Measurements from ENCODE around the gene CHRNA1.

The CHRNA1 gene

DNA sequence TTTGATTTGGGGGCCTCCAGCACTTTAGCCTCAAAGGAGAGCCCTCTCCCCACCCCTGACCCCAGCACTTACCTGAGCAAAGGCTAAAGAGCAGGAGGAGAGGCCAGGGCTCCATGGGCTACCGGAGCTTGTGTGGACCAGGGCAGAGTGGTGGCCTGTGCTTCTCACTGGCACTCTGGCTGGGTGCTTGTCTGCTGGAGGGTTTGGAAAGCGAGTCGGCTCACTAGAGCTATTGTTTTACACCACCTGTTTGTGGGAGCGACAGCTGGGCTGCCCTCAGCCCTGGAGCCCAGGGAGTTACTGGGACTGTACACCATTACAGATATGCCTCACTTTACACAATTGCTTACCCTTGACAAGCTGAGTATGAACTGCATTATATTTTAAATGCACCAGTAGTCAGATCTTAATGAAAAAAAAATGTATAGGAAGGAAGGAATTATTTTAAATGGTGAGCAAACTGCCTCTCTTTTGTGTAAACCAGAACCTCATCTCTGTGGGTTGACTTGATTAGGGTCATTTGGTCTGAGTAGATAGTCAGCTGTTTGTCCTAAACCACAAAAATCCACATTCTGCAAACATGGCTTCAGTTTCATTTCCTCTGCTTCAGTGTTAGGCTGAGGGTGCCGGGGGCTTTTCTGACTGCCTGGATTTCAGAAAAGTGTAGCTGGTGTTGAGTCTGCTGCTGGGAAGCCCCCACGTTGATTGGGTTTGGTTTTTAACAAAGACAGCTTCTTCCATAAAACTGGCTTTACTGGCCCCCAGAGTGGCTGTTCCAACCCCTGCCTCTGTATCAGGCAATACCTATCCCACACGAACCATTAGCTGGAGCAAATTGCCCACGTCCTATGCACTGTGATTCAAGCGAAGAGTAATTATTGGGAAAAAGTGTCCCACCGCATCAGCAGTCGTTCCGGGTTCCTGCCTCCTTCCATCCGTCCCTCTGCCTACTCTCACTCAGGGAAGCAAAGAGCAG, at the start of gene CHRNA1:
Gene CHRNA1 (minus strand): TSS at position 193 of the 976 bp plus-strand sequence. CDS start 78 bp downstream, at position 115.
- no peak for DNase-seq

- no peak for DNase-seq
Measured at GRCh38 chr2:174812037-174812436, 47.8 kb upstream of the CHRNA1 start.

DNA sequence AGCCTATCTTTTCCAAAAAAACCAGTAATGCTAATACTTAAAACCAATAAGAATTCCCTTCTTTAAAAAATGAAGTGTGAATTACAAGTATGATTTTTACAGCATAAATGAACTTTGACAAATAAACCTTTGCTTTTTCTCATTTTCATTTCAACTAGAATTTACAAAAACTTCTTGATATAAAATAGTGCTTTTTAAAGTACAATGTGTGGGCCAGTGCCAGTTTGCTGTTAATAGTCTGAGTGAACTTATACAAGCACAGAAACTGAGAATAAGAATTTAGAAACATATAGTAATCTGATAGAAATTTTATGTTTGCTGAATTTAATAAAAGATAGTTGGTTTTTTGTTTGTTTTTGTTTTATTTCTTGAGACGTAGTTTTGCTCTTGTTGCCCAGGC, 43.7 kb upstream of the CHRNA1 start:
- no peak for DNase-seq

DNA sequence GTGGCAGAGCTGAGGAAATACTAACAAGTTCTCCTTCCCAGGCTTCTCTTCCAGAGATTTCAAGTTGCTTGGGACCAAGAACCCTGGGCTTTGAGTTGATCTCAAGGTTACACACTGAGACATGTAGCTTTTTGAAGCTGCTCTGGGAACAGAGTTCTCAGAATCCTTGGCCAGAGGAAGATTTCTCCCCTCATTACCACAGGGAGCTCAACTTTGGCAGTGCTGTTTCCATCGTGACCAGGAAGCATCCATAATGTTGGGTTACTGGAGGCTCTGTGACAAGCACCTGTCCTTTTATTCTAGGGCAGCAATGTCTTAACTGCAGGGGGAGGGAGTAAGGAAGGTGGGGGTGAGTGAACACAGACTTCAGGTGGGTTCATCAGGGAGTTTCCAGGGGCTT, 41.5 kb upstream of the CHRNA1 start:
- no peak for DNase-seq

GRCh38 chr2:174802459-174802858, 38.2 kb upstream of the CHRNA1 start:
- no peak for DNase-seq

- DNase-seq, result no peak
Measured at GRCh38 chr2:174800436-174801205, 36.3 kb upstream of the CHRNA1 start.

- no peak for DNase-seq
Measured at GRCh38 chr2:174798801-174799200, 34.5 kb upstream of the CHRNA1 start.

DNA sequence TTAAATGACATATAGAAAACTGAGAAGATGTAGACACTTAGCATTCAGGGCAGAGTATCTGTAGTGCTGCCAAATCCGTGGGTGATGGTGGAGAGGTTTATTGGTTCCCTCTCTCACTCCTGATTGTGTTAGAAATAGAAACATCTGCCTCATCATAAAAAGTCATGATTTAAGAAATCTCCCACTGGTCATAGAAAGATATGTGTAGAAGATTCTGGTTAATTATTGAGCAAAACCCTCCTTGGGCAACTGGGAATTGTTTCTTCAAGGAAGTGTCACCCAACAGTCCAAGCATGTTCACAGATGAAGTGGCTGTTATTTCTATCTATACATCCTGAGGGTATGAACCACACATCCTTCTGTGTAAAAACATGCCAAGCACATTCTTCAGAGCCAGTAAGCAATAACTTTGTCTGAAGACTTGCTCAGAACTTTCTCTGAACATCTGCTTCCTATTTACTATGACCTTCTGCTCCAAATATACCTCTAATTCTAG, 33.6 kb upstream of the CHRNA1 start:
- DNase-seq, result no peak

DNA sequence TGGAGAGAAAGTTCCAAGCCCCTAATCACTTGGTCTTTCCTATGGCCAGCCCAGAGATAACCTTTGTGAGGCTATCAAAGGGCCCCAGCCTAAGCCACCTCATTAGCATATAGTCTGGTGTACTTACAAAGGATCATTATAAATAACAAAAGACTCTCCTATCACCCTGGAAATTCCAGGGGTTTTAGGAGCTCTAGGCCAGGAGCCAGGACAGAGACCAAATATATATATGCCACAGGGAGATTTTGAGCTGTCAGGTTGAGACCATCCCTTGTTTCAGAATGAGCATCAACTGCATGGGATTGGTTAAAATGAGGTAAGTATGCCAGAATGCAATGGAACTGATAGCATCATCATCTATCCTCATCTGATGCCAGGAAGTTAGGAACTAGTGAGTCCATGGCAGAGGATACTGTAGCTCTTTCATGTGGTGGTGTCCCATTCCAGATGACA, 32.1 kb upstream of the CHRNA1 start:
- DNase-seq, result no peak

DNA sequence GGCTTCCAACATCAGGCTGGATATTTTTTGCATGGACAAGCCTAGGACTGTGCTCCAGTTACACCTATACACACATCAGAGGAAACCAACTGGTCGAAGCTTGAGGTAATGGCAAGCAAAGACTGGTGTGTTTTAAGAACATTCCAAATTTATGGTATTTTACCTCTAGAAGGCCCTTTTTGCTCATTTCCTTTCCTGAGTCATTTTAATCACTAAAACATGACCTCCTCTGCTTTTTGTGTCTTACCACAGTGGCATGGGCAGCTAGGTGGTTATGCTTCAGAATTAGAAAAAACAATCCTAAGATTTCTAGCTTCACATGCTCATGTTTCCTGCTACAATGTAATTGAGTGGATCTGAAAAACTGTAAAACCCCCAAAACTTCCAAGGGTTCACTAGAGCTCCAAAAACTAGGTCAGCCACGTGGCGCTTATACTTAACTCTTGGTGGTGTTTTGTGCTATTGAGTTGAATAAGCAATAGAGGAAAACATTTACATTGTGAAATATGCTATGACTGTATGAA, 30.6 kb upstream of the CHRNA1 start:
- no peak for DNase-seq

- DNase-seq, result no peak
Measured at GRCh38 chr2:174792309-174793025, 28.2 kb upstream of the CHRNA1 start.

- no peak for DNase-seq
Measured at GRCh38 chr2:174791746-174792280, 27.5 kb upstream of the CHRNA1 start.

- DNase-seq, result no peak
Measured at GRCh38 chr2:174791020-174791419, 26.7 kb upstream of the CHRNA1 start.

DNA sequence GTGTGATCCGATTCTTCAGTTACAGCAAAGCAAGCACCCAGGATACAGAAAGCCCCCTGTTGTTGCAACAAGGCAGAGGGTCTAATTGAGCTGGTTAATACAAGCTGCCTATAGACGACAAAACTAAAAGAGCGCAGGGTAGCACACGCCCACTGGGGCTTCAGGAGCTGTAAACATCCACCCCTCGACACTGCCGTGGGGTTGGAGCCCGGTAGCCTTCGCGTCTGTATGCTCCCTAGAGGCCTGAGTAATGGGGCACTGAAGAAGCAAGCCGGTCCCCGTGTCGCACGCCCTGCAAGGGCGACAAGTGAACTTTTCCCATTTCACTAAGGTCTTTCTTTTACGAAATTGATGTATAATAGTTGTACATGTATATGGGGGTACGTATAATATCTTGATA, 24.7 kb upstream of the CHRNA1 start:
- DNase-seq, result no peak

DNA sequence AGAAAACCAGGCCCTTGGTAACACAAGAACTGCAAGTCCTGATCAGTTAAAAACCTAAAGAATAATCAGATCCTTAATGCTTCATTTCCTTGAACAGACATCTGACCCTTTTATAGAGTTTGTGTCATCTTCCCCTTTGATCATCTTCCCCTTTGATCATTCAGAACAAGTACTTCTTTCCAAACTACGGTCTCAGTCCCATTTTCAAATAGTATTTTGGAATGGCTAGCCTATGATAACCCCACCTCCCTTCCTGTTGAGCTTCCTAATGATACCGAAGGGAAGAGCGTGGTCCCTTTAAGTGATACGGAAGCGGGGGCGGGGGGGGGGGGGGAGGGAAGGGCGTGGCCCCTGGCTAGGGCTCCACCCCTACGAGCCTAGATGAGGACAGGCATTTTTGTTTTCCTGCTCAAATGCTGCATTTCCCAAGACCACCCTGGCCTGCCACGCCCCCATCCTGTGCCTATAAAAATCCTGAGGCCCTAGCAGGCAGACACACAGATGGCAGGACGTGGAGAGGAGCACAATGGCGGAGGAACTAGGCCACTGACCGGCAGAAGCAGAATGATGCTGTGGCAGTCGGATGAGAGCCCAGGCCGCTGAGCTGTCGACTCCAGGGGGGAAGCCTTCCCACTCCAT, 24.1 kb upstream of the CHRNA1 start:
- no peak for DNase-seq

DNA sequence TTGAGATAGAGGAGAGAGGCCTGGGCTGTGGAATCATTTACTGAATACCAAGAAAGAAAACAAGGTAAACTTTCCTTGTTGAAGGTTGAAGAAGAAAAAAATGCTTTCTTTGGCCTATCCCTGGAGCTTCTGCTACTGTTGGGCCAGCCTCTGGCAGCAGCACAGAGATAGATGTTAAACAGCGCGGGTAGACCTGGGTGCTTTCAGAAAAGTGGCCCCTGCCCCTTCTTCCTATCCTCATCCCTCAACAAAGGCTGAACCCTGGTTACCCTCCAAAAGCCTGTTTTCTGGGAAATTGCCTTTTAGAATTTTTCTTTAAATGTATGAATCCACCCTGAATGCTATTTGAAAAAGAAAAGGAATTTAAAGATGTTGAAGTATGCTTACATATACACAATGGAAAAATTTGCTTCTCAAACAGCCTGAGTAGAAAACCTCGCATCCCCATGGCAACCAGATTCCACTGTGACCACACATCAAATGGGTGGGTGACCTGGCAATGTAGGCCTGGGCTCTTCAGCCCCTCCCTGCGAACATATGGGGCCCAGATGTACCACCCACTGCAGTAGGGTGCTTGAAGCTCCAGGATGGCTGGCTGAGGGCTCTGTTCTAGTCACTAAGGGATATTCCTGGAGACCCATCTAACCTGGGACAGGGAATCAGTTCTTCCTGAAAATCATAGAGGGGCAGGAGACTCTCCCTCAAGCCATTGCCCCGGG, 23.4 kb upstream of the CHRNA1 start:
- DNase-seq, result no peak

- DNase-seq, result no peak
Measured at GRCh38 chr2:174786066-174786725, 21.9 kb upstream of the CHRNA1 start.

- DNase-seq, result no peak
Measured at GRCh38 chr2:174785481-174785880, 21.2 kb upstream of the CHRNA1 start.

- DNase-seq, result no peak
Measured at GRCh38 chr2:174784909-174785308, 20.6 kb upstream of the CHRNA1 start.

GRCh38 chr2:174784316-174784715, 20.0 kb upstream of the CHRNA1 start:
- no peak for DNase-seq

DNA sequence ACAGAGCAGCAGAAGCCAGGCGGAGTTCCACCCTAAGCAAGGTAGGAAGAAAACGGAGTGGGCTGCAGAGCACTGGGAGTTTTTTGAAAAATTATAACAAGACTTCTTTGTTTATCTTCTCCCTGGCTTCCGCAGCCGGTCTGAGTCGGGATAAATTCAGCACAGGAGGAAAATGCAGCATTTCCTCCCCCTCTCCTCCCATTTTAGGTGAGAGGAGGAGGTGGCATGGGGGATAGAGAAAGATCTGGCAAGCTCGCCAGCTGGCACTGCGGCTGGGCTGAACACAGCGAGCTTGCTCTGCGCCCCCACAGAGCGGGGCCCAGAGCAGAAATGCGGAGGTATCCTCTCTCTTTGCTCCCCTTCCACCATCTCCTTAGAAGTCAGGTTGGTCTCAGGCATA, 17.7 kb upstream of the CHRNA1 start:
- no peak for DNase-seq

All from cerebellar nuclear complex (tissue), 1 donor.